BE2C (cell line): ENCODE measurements around the gene CADM2.

Source experiments
- DNase-seq: peaks from one replicate; pipeline ENCODE4 v3.0.0-alpha.2; 2020
- H3K27me3 ChIP-seq: fragments of 250-450 bp; sonication (Bioruptor Pico); 2 replicates; pipeline ENCODE4 v1.5.1; 2020; ENCODE audit warnings: mild to moderate bottlenecking
- H3K36me3 ChIP-seq: fragments of 250-450 bp; sonication (Bioruptor Pico); 2 replicates; pipeline ENCODE4 v1.5.1; 2020; ENCODE audit warnings: mild to moderate bottlenecking
- H3K4me1 ChIP-seq: fragments of 250-450 bp; sonication (Bioruptor Pico); 2 replicates; pipeline ENCODE4 v1.5.1; 2020
- H3K4me3 ChIP-seq: 2 replicates; pipeline ENCODE4 v1.5.1; 2011; ENCODE audit warnings: low read depth, low read length
- H3K9me3 ChIP-seq: fragments of 250-450 bp; sonication (Bioruptor Pico); 2 replicates; pipeline ENCODE4 v1.5.1; 2020
- CTCF ChIP-seq: IDR thresholded peaks from 2 replicates; pipeline ENCODE4 v1.5.1; 2012; ENCODE audit warnings: mild to moderate bottlenecking, low read depth, low read length

CADM2 gene

GRCh38 chr3:85041001-85041400 lies 82.2 kb downstream of the CADM2 start:
- no peak for DNase-seq
- no peaks in the 10 kb centered on the region; the same call in 1 of the 2 replicates for H3K4me1 ChIP-seq
- no peaks in the 10 kb centered on the region for H3K9me3 ChIP-seq
- no peak for TF ChIP-seq CTCF
- H3K36me3 ChIP-seq: peaks cover 3% of the 10 kb centered on the region; the same call in 1 of the 2 replicates
- no peak overlapping the region for H3K4me3 ChIP-seq
- no peaks in the 10 kb centered on the region for H3K27me3 ChIP-seq

GRCh38 chr3:85041562-85042055 lies 82.8 kb downstream of the CADM2 start:
- H3K4me1 ChIP-seq: no peaks in the 10 kb centered on the region; the same call in 1 of the 2 replicates
- no peaks in the 10 kb centered on the region for H3K9me3 ChIP-seq
- H3K4me3 ChIP-seq: no peak overlapping the region
- no peak for TF ChIP-seq CTCF
- H3K27me3 ChIP-seq: no peaks in the 10 kb centered on the region
- DNase-seq: no peak
- H3K36me3 ChIP-seq: peaks cover 3% of the 10 kb centered on the region; the same call in 1 of the 2 replicates

GRCh38 chr3:85050821-85051220 lies 92.0 kb downstream of the CADM2 start:
- no peaks in the 10 kb centered on the region for H3K36me3 ChIP-seq
- H3K27me3 ChIP-seq: no peaks in the 10 kb centered on the region
- no peak for DNase-seq
- H3K4me3 ChIP-seq: no peak overlapping the region
- no peaks in the 10 kb centered on the region for H3K9me3 ChIP-seq
- peaks cover 7% of the 10 kb centered on the region; the same call in 1 of the 2 replicates for H3K4me1 ChIP-seq
- TF ChIP-seq CTCF: no peak

- TF ChIP-seq CTCF: no peak
- H3K27me3 ChIP-seq: no peaks in the 10 kb centered on the region
- no peak overlapping the region for H3K4me3 ChIP-seq
- DNase-seq: no peak
- H3K9me3 ChIP-seq: no peaks in the 10 kb centered on the region
- H3K36me3 ChIP-seq: no peaks in the 10 kb centered on the region
- H3K4me1 ChIP-seq: peaks cover 7% of the 10 kb centered on the region; the same call in 1 of the 2 replicates
Measured at GRCh38 chr3:85051786-85052185, 93.0 kb downstream of the CADM2 start.

- Histone ChIP-seq H3K4me1 (peaks cover 4% of the 10 kb centered on the region; the same call in 1 of the 2 replicates), H3K9me3 (no peaks in the 10 kb centered on the region), H3K4me3 (no peak overlapping the region), H3K27me3 (no peaks in the 10 kb centered on the region), H3K36me3 (no peaks in the 10 kb centered on the region)
- TF ChIP-seq CTCF: no peak
- no peak for DNase-seq
Measured at GRCh38 chr3:85053626-85054025, 94.8 kb downstream of the CADM2 start.

- DNase-seq: no peak
- peaks cover 3% of the 10 kb centered on the region; the same call in 1 of the 2 replicates for H3K4me1 ChIP-seq
- no peak for TF ChIP-seq CTCF
- no peaks in the 10 kb centered on the region for H3K9me3 ChIP-seq
- H3K36me3 ChIP-seq: no peaks in the 10 kb centered on the region
- H3K4me3 ChIP-seq: no peak overlapping the region
- no peaks in the 10 kb centered on the region for H3K27me3 ChIP-seq
Measured at GRCh38 chr3:85054579-85054978, 95.8 kb downstream of the CADM2 start.
